Upper lobe of left lung (tissue), 4 donors: ENCODE measurements around the gene GDPGP1.

Experiments
- CTCF ChIP-seq, 6 experiments: fragments of 450-650 bp in 4 of 6; fragments of 200-600 bp in 2 of 6; sonication (generic) in 2 of 6; IDR thresholded peaks; one replicate each; pipeline ENCODE4 v1.5.1; 2016 to 2019; ENCODE audit warnings: antibody characterized with exemption in 6 of 6
- POLR2A ChIP-seq, 4 donors: fragments of 450-650 bp; IDR thresholded peaks; one replicate each; pipeline ENCODE4 v1.5.1; 2016 to 2017; ENCODE audit warnings: antibody characterized with exemption in 4 of 4, mild to moderate bottlenecking in 2 of 4
- POLR2AphosphoS5 ChIP-seq, 2 donors: sonication (generic); formaldehyde crosslinking; IDR thresholded peaks; one replicate each; pipeline ENCODE4 v1.5.1; 2017; ENCODE audit warnings: antibody characterized with exemption in 2 of 2

- TF ChIP-seq POLR2AphosphoS5 (IDR thresholded peaks at IDR 0.05), result no peak
- TF ChIP-seq CTCF (IDR thresholded peaks at IDR 0.05), result no peak
- no peak for TF ChIP-seq POLR2A (IDR thresholded peaks at IDR 0.05)
These were observed 32.0 kb upstream of the GDPGP1 start for GRCh38 chr15:90201944-90202375.
